ENCODE measurements around the gene ARHGAP1. TPM values are rescaled to one million over a fixed set of nuclear protein-coding genes. Genes with fewer than 3 reads are reported as not detected.
"Not testable (repeated sequence)": the region's sequence is repeated elsewhere in the genome, so short reads cannot be mapped to it uniquely, and the experiment has no call there.

ARHGAP1 gene
- total RNA-seq, 1 experiment from 2014 or later = 64.2 TPM

- H3K9me2 ChIP-seq (ENCODE audit: insufficient read depth) = no peaks in the 10 kb centered on the region
- intact Hi-C loops (cut with micrococcal nuclease; ENCODE audit: unreplicated experiment) = no loop called here
- H3K27me3 ChIP-seq (ENCODE audit: insufficient read depth, low read depth) = no peaks in the 10 kb centered on the region
- no TSS peak for BruUV-seq (replicated peaks)
- CTCF ChIA-PET = no interaction called here
- no peaks in the 10 kb centered on the region for H3K79me2 ChIP-seq (ENCODE audit: low read depth)
- 0 out of 2 replicates have a peak, but pooled peaks cover 5% of the 10 kb centered on the region for H3K4me1 ChIP-seq (replicated peaks; ENCODE audit: insufficient read depth)
- H4K20me1 ChIP-seq (ENCODE audit: insufficient read depth) = no peaks in the 10 kb centered on the region; the same call in 1 of the 2 replicates
- H3K4me3 ChIP-seq = no peak overlapping the region
- TF ChIP-seq EZH2 (IDR thresholded peaks at IDR 0.05; ENCODE audit: low read depth) (no peak), CTCF (conservative IDR thresholded peaks at IDR 0.05) (no peak)
- H3K27ac ChIP-seq = no peak overlapping the region
- POLR2A ChIA-PET (ENCODE audit: unreplicated experiment) = no interaction called here
- H3K9me3 ChIP-seq (ENCODE audit: insufficient read depth, low read depth) = no peaks in the 10 kb centered on the region
- H3F3A ChIP-seq (ENCODE audit: insufficient read depth, low read depth) = peaks cover 27% of the 10 kb centered on the region; the same call in 1 of the 2 replicates
- peaks cover 23% of the 10 kb centered on the region; the same call in 1 of the 2 replicates for H3K36me3 ChIP-seq (ENCODE audit: low read depth)
- no peak overlapping the region for H3K4me2 ChIP-seq
- no peak overlapping the region for H2AFZ ChIP-seq
- DNase-seq = no peak
Observed at GRCh38 chr11:46672381-46672839, 28.0 kb downstream of the ARHGAP1 start.

DNA sequence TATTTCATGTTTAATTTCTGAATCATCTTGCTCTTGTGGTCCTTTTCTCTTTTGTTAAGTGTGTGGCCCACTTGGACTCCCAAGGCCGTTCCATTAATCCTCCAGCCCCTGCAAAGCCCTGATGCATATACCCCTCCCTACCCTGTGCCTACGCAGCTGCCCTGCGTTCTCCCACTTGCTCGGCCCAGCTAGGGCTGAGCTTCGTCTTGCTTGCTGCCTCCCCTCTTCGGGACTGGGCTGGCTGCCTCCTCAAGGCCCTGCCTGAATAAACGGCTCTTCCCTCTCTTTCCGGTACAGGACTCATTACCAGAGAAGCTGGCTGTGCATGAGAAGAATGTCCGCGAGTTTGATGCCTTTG, 28.5 kb downstream of the ARHGAP1 start:
- H3K4me1 ChIP-seq (replicated peaks; ENCODE audit: insufficient read depth) = 0 out of 2 replicates have a peak, but pooled peaks cover 5% of the 10 kb centered on the region
- H3K27me3 ChIP-seq (ENCODE audit: insufficient read depth, low read depth) = no peaks in the 10 kb centered on the region
- peaks cover 28% of the 10 kb centered on the region; the same call in 1 of the 2 replicates for H3K36me3 ChIP-seq (ENCODE audit: low read depth)
- H3F3A ChIP-seq (ENCODE audit: insufficient read depth, low read depth) = peaks cover 27% of the 10 kb centered on the region; the same call in 1 of the 2 replicates
- H3K27ac ChIP-seq = no peak overlapping the region
- ChIA-PET CTCF (no interaction called here), POLR2A (ENCODE audit: unreplicated experiment) (no interaction called here)
- BruUV-seq (replicated peaks) = no TSS peak
- no peaks in the 10 kb centered on the region for H3K9me3 ChIP-seq (ENCODE audit: insufficient read depth, low read depth)
- no peak overlapping the region for H3K4me2 ChIP-seq
- intact Hi-C loops (cut with micrococcal nuclease; ENCODE audit: unreplicated experiment) = no loop called here
- no peak for DNase-seq
- no peak overlapping the region for H2AFZ ChIP-seq
- H3K79me2 ChIP-seq (ENCODE audit: low read depth) = no peaks in the 10 kb centered on the region
- no peaks in the 10 kb centered on the region; the same call in 1 of the 2 replicates for H4K20me1 ChIP-seq (ENCODE audit: insufficient read depth)
- TF ChIP-seq CTCF (conservative IDR thresholded peaks at IDR 0.05) = no peak
- no peak for TF ChIP-seq EZH2 (IDR thresholded peaks at IDR 0.05; ENCODE audit: low read depth)
- H3K9me2 ChIP-seq (ENCODE audit: insufficient read depth) = no peaks in the 10 kb centered on the region
- no peak overlapping the region for H3K4me3 ChIP-seq

DNA sequence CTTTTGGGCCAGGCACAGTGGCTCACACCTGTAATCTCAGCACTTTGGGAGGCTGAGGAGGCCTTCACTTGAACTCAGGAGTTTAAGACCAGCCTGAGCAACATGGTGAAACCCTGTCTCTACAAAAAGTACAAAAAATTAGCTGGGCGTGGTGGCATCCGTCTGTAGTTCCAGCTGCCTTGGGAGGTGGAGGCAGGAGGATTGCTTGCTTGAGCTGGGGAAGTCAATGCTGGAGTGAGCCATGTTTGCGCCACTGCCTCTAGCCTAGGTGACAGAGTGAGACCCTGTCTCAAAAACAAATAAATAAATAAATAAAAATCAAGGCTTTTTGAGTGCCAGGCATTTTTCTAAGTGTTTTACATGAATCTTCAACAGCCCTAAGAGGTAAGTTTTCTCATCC, 29.9 kb downstream of the ARHGAP1 start:
- H3K4me2 ChIP-seq; H3K4me1 ChIP-seq (replicated peaks; ENCODE audit: insufficient read depth); H3K9me3 ChIP-seq (ENCODE audit: insufficient read depth, low read depth); H3K4me3 ChIP-seq; H2AFZ ChIP-seq; H3K9me2 ChIP-seq (ENCODE audit: insufficient read depth); BruUV-seq (replicated peaks); intact Hi-C loops (cut with micrococcal nuclease; ENCODE audit: unreplicated experiment); DNase-seq; H3K79me2 ChIP-seq (ENCODE audit: low read depth); H3K27me3 ChIP-seq (ENCODE audit: insufficient read depth, low read depth); H3K27ac ChIP-seq; POLR2A ChIA-PET (ENCODE audit: unreplicated experiment); CTCF ChIA-PET; H4K20me1 ChIP-seq (ENCODE audit: insufficient read depth): not testable (repeated sequence)
- Histone ChIP-seq H3K36me3 (ENCODE audit: low read depth) (peaks cover 29% of the 10 kb centered on the region; the same call in 1 of the 2 replicates), H3F3A (ENCODE audit: insufficient read depth, low read depth) (peaks cover 17% of the 10 kb centered on the region; the same call in 1 of the 2 replicates)

DNA sequence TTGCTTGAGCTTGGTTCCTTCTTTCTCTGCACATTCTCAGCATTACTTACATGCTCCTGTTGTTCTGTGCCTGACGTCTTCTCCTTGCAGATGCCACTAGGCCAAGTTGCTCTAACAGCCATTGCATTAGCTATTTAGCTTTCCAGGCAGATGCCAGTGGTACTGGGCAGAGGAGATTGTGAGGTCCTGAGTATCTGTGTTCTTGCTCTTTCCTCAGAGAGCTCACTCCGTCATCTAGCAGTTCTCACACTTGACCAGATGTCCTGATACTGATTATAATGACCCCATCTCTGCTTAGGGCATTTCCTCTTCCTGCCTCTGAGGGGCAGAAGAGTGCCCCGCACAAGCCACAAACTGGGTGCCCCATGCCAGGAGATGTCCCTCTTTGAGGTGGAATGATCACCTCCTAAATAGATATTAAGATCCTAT, 30.7 kb downstream of the ARHGAP1 start:
- POLR2A ChIA-PET (ENCODE audit: unreplicated experiment) = no interaction called here
- intact Hi-C loops (cut with micrococcal nuclease; ENCODE audit: unreplicated experiment) = no loop called here

More for the DNA sequence above, 30.7 kb downstream of the ARHGAP1 start:
- H3K27ac ChIP-seq = no peak overlapping the region
- H3K4me3 ChIP-seq = no peak overlapping the region
- CTCF ChIA-PET = no interaction called here
- no peaks in the 10 kb centered on the region for H3K4me1 ChIP-seq (replicated peaks; ENCODE audit: insufficient read depth)
- H4K20me1 ChIP-seq (ENCODE audit: insufficient read depth) = 0 out of 2 replicates have a peak, but pooled peaks cover 3% of the 10 kb centered on the region
- H3K27me3 ChIP-seq (ENCODE audit: insufficient read depth, low read depth) = no peaks in the 10 kb centered on the region
- H3K36me3 ChIP-seq (ENCODE audit: low read depth) = peaks cover 29% of the 10 kb centered on the region; the same call in 1 of the 2 replicates
- no TSS peak for BruUV-seq (replicated peaks)
- H3K4me2 ChIP-seq = no peak overlapping the region
- no peak for DNase-seq
- TF ChIP-seq CTCF (conservative IDR thresholded peaks at IDR 0.05) (peak; percentile 49; the same call in 1 of the 2 replicates), EZH2 (IDR thresholded peaks at IDR 0.05; ENCODE audit: low read depth) (no peak)
- H3F3A ChIP-seq (ENCODE audit: insufficient read depth, low read depth) = peaks cover 9% of the 10 kb centered on the region
- no peaks in the 10 kb centered on the region for H3K9me2 ChIP-seq (ENCODE audit: insufficient read depth)
- no peaks in the 10 kb centered on the region for H3K79me2 ChIP-seq (ENCODE audit: low read depth)
- no peak overlapping the region for H2AFZ ChIP-seq
- H3K9me3 ChIP-seq (ENCODE audit: insufficient read depth, low read depth) = no peaks in the 10 kb centered on the region
